ENCODE measurements around the gene MYL12B.
A peak's percentile ranks its signal among the peaks of the same experiment; 100 is the strongest.
"Not testable (repeated sequence)": the region's sequence is repeated elsewhere in the genome, so short reads cannot be mapped to it uniquely, and the experiment has no call there.

MYL12B gene

GRCh38 chr18:3305933-3306332 lies 44.0 kb downstream of the MYL12B start:
- DNase-seq (ENCODE audit: low spot score) = peak; percentile 74
- TF ChIP-seq, protein P1, sequence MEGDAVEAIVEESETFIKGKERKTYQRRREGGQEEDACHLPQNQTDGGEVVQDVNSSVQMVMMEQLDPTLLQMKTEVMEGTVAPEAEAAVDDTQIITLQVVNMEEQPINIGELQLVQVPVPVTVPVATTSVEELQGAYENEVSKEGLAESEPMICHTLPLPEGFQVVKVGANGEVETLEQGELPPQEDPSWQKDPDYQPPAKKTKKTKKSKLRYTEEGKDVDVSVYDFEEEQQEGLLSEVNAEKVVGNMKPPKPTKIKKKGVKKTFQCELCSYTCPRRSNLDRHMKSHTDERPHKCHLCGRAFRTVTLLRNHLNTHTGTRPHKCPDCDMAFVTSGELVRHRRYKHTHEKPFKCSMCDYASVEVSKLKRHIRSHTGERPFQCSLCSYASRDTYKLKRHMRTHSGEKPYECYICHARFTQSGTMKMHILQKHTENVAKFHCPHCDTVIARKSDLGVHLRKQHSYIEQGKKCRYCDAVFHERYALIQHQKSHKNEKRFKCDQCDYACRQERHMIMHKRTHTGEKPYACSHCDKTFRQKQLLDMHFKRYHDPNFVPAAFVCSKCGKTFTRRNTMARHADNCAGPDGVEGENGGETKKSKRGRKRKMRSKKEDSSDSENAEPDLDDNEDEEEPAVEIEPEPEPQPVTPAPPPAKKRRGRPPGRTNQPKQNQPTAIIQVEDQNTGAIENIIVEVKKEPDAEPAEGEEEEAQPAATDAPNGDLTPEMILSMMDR (conservative IDR thresholded peaks at IDR 0.05; ENCODE audit: low read depth) = no peak
- H3K27ac ChIP-seq = peak overlapping the region; percentile 95
- POLR2A ChIA-PET (ENCODE audit: low non-redundant PET) = no interaction called here
- CTCF ChIA-PET = interaction anchor here (0.6 to 1.3 kb wide), 3 partner anchors 9 to 473 kb away, joined by 3 read pairs; no protein-coding TSS in a partner anchor

- peak; percentile 47 for DNase-seq (ENCODE audit: low spot score)
- TF ChIP-seq, protein P1 (conservative IDR thresholded peaks at IDR 0.05; ENCODE audit: low read depth) = no peak
- H3K27ac ChIP-seq = peak overlapping the region; percentile 95
- CTCF ChIA-PET = interaction anchor here (0.7 to 1.3 kb wide), 2 partner anchors 288 to 473 kb away, joined by 3 read pairs; no protein-coding TSS in a partner anchor
- POLR2A ChIA-PET (ENCODE audit: low non-redundant PET) = no interaction called here
Measured at GRCh38 chr18:3306391-3306790, 44.5 kb downstream of the MYL12B start.

DNA sequence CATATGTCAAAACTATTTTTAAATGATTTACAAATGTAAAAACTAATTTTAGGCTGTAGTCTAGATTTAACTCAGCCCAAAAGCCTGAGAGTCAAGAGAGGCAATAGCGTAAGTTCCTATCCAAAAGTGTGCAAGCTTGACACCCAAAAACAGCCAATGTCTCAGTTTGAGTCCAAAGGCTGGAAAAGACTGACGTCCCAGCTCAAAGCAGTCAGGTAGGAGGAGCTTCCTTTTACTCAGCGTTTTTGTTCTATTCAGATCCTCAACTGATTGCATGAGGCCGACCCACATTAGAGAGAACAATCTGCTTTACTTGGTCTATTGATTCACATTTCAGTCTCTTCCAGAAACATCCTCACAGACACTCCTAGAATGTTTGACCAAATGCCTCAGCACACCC lies 51.8 kb downstream of the MYL12B start:
- ChIA-PET POLR2A (ENCODE audit: low non-redundant PET) (no interaction called here), CTCF (interaction anchor here (0.7 kb wide), 1 partner anchor 17 kb away, joined by 3 read pairs; no protein-coding TSS in a partner anchor)
- DNase-seq (ENCODE audit: low spot score) = no peak
- H3K27ac ChIP-seq = no peak overlapping the region
- TF ChIP-seq, protein P1 (conservative IDR thresholded peaks at IDR 0.05; ENCODE audit: low read depth) = no peak

- POLR2A ChIA-PET (ENCODE audit: low non-redundant PET); H3K27ac ChIP-seq; DNase-seq (ENCODE audit: low spot score); CTCF ChIA-PET: not testable (repeated sequence)
Measured at GRCh38 chr18:3315344-3315743, 53.4 kb downstream of the MYL12B start.

DNA sequence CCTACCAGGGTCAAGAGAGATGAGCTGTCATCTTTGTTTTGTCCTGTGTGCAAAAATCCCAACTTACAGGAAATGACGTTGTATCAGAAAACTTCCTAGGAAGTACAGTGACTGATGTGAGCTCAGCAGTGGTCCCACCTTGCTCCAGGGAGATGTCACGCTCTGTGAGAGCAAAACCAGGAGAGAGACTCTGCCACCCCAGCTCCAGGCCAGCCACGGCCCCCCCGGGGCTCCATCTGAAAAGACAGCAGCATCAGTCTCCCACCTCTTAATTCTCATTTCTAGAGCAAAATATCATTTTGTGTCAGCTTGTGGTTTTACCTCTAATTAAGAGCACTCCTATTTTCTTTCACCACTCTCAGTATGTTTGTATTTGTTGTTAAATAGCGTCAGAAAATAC lies 57.5 kb downstream of the MYL12B start:
- DNase-seq (ENCODE audit: low spot score) = no peak
- H3K27ac ChIP-seq = no peak overlapping the region
- ChIA-PET CTCF (interaction anchor here (0.7 kb wide), 1 partner anchor 275 kb away, joined by 3 read pairs; no protein-coding TSS in a partner anchor), POLR2A (ENCODE audit: low non-redundant PET) (interaction anchor here (1.2 kb wide), 1 partner anchor 22 kb away, joined by 3 read pairs; no protein-coding TSS in a partner anchor)
- TF ChIP-seq, protein P1 (conservative IDR thresholded peaks at IDR 0.05; ENCODE audit: low read depth) = no peak

GRCh38 chr18:3319894-3320454 lies 58.0 kb downstream of the MYL12B start:
- no peak for DNase-seq (ENCODE audit: low spot score)
- ChIA-PET POLR2A (ENCODE audit: low non-redundant PET) (interaction anchor here (1.2 kb wide), 1 partner anchor 23 kb away, joined by 3 read pairs; no protein-coding TSS in a partner anchor), CTCF (interaction anchor here (0.6 kb wide), 1 partner anchor 41 kb away, joined by 5 read pairs; no protein-coding TSS in a partner anchor)
- TF ChIP-seq, protein P1 (conservative IDR thresholded peaks at IDR 0.05; ENCODE audit: low read depth) = no peak
- H3K27ac ChIP-seq = no peak overlapping the region

All from RWPE1 (cell line).